ENCODE data around the gene ARHGEF28. TPM values are rescaled to one million over a fixed set of nuclear protein-coding genes. Genes with fewer than 3 reads are reported as not detected.

ARHGEF28 gene
- polyA plus RNA-seq, 5 donors = 8.2 to 16.8 (median 10.2) TPM

- no peak for DNase-seq
These were observed 188.3 kb downstream of the ARHGEF28 start for GRCh38 chr5:73814233-73814846.

GRCh38 chr5:73815631-73816030 is 189.6 kb downstream of the ARHGEF28 start:
- no peak for DNase-seq

- DNase-seq = no peak
These were observed 190.8 kb downstream of the ARHGEF28 start for GRCh38 chr5:73816656-73817420.

- no peak for DNase-seq
These were observed 192.4 kb downstream of the ARHGEF28 start for GRCh38 chr5:73818357-73818756.

- DNase-seq = no peak
These were observed 194.3 kb downstream of the ARHGEF28 start for GRCh38 chr5:73820326-73820725.

- no peak for DNase-seq
These were observed 195.0 kb downstream of the ARHGEF28 start for GRCh38 chr5:73821003-73821402.

- DNase-seq = no peak
These were observed 196.4 kb downstream of the ARHGEF28 start for GRCh38 chr5:73822278-73822988.

- no peak for DNase-seq
These were observed 197.0 kb downstream of the ARHGEF28 start for GRCh38 chr5:73822989-73823339.

GRCh38 chr5:73823508-73823925 is 197.5 kb downstream of the ARHGEF28 start:
- DNase-seq = no peak

GRCh38 chr5:73825199-73825598 is 199.2 kb downstream of the ARHGEF28 start:
- no peak for DNase-seq

- DNase-seq = no peak
These were observed 199.7 kb downstream of the ARHGEF28 start for GRCh38 chr5:73825736-73826135.

GRCh38 chr5:73826301-73827105 is 200.5 kb downstream of the ARHGEF28 start:
- peak; percentile 37 to 45 for DNase-seq

- no peak for DNase-seq
These were observed 201.1 kb downstream of the ARHGEF28 start for GRCh38 chr5:73827106-73827450.

GRCh38 chr5:73828465-73828864 is 202.5 kb downstream of the ARHGEF28 start:
- DNase-seq = no peak

- no peak for DNase-seq
These were observed 204.7 kb downstream of the ARHGEF28 start for GRCh38 chr5:73830646-73831045.

- DNase-seq = no peak
These were observed 205.1 kb downstream of the ARHGEF28 start for GRCh38 chr5:73831066-73831465.

- DNase-seq = no peak
These were observed 208.7 kb downstream of the ARHGEF28 start for GRCh38 chr5:73834693-73835092.

GRCh38 chr5:73835726-73836125 is 209.7 kb downstream of the ARHGEF28 start:
- no peak for DNase-seq

GRCh38 chr5:73836607-73837006 is 210.6 kb downstream of the ARHGEF28 start:
- DNase-seq = no peak

- DNase-seq = no peak
These were observed 212.9 kb downstream of the ARHGEF28 start for GRCh38 chr5:73838901-73839300.

GRCh38 chr5:73841641-73842040 is 215.6 kb downstream of the ARHGEF28 start:
- no peak for DNase-seq

- DNase-seq = no peak
These were observed 218.2 kb downstream of the ARHGEF28 start for GRCh38 chr5:73844165-73844564.
